GM23248 (cell line): Measurements from ENCODE around the gene PHOX2B. TPM values are rescaled to one million over a fixed set of nuclear protein-coding genes. Genes with fewer than 3 reads are reported as not detected.

Experiments
- DNase-seq: peaks from one replicate; pipeline ENCODE4 v3.0.0-alpha.2; 2015
- H2AFZ ChIP-seq: fragments of 200-600 bp; sonication (generic); 2 replicates; pipeline ENCODE4 v1.6.1; 2016; ENCODE audit warnings: antibody characterized with exemption
- H3F3A ChIP-seq: fragments of 200-600 bp; sonication (generic); 2 replicates; pipeline ENCODE4 v1.6.1; 2016; ENCODE audit warnings: mild to moderate bottlenecking, antibody characterized with exemption, mixed run types; ENCODE audit not compliant: insufficient read depth
- H3K27ac ChIP-seq: fragments of 200-600 bp; sonication (generic); 2 replicates; pipeline ENCODE4 v1.5.1; 2016; ENCODE audit warnings: mild to moderate bottlenecking
- H3K27me3 ChIP-seq: fragments of 200-600 bp; sonication (generic); replicated peaks from 2 replicates; pipeline ENCODE4 v1.6.1; 2016; ENCODE audit warnings: mild to moderate bottlenecking; ENCODE audit not compliant: insufficient read depth
- H3K36me3 ChIP-seq: fragments of 200-600 bp; sonication (generic); 2 replicates; pipeline ENCODE4 v1.6.1; 2016; ENCODE audit warnings: low read depth, mild to moderate bottlenecking
- H3K4me1 ChIP-seq: fragments of 200-600 bp; sonication (generic); 2 replicates; pipeline ENCODE4 v1.6.1; 2016; ENCODE audit warnings: mild to moderate bottlenecking; ENCODE audit not compliant: insufficient read depth
- H3K4me2 ChIP-seq: fragments of 200-600 bp; sonication (generic); one replicate; pipeline ENCODE4 v1.6.1; 2016; ENCODE audit warnings: mild to moderate bottlenecking; ENCODE audit not compliant: unreplicated experiment
- H3K4me3 ChIP-seq: fragments of 200-600 bp; sonication (generic); 2 replicates; pipeline ENCODE4 v1.5.1; 2016; ENCODE audit warnings: mild to moderate bottlenecking
- H3K79me2 ChIP-seq: fragments of 200-600 bp; sonication (generic); 2 replicates; pipeline ENCODE4 v1.6.1; 2016; ENCODE audit warnings: mild to moderate bottlenecking; ENCODE audit not compliant: insufficient read depth
- H3K9ac ChIP-seq: fragments of 200-600 bp; sonication (generic); 2 replicates; pipeline ENCODE4 v1.6.1; 2016; ENCODE audit warnings: mild to moderate bottlenecking
- H3K9me2 ChIP-seq: fragments of 200-600 bp; sonication (generic); 2 replicates; pipeline ENCODE4 v1.6.1; 2016; ENCODE audit warnings: mixed run types, mild to moderate bottlenecking, moderate library complexity; ENCODE audit not compliant: insufficient read depth
- H3K9me3 ChIP-seq: fragments of 200-600 bp; sonication (generic); one replicate; pipeline ENCODE4 v1.6.1; 2017; ENCODE audit warnings: low read depth
- H4K20me1 ChIP-seq: fragments of 200-600 bp; sonication (generic); 2 replicates; pipeline ENCODE4 v1.6.0; 2016; ENCODE audit not compliant: insufficient read depth
- EZH2 ChIP-seq: fragments of 200-600 bp; sonication (generic); IDR thresholded peaks from 2 replicates; pipeline ENCODE4 v1.6.1; 2018; ENCODE audit warnings: antibody characterized with exemption, mild to moderate bottlenecking; ENCODE audit not compliant: insufficient read depth, poor library complexity, severe bottlenecking
- EZH2phosphoT487 ChIP-seq: fragments of 200-600 bp; sonication (generic); IDR thresholded peaks from 2 replicates; pipeline ENCODE4 v1.6.1; 2018; ENCODE audit warnings: antibody characterized with exemption, moderate library complexity, mild to moderate bottlenecking, low read depth; ENCODE audit not compliant: insufficient read depth
- WGBS, 2 experiments: methylation state at CpG; one replicate each; pipeline ENCODE4 v1.1.6; 2015 to 2017; ENCODE audit warnings: low lambda C conversion rate in 2 of 2, low coverage in 1 of 2; ENCODE audit errors: missing lambda C conversion rate in 2 of 2; 5-methylcytosine and 5-hydroxymethylcytosine counted together
- in situ Hi-C: fragments of 300-500 bp; cut with MboI; formaldehyde crosslinking; loops from 2 replicates; pipeline ENCODE4 v1.15.0; 2020
- polyA plus RNA-seq: library from polyadenylated mRNA; unstranded; fragments of >200 nt; fragmentation: Nextera tagmentation; extraction: Ambion mirVana; gene quantifications from 2 replicates; pipeline ENCODE4 v1.2.1, GENCODE V29; 2016
- total RNA-seq: library from RNA; depleted of rRNA; stranded (reverse); fragments of >200 nt; shearing (Covaris generic); gene quantifications from 2 replicates; pipeline ENCODE4 v1.2.3, GENCODE V29; 2014

Gene PHOX2B
- total and polyA plus RNA-seq, 2 experiments from 2014 or later = not detected

DNA sequence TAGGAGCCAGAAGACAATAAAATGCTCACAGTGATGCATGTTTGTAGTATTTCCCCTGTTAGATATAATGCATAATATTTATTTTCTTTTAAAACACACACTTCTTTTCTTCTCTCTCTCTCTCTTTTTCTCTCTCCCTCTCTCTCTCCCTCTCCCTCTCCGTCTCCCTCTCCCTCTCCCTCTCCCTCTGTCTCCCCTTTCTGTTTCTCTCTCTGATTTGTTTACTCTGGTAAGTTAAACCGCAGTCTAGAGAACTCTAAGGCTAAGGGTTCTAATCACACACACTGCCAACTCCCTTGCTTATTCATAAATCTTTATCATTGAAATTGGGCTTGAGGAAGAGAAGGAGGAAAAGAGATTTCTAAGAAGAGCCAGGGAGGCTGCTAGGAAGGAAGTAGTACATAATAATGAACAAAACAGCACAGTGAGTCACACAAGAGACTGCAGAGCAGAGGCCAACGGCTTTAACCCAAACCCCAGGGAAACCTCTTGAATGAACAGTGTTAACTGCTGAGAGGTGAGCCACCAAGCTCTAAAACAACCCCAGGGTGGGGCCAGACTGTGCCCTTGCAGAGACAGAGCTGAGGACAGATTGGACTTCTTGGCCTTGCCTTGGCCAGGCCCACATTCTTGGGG, 9.1 kb upstream of the PHOX2B start:
- H3K79me2 ChIP-seq = no peaks in the 10 kb centered on the region
- no peak overlapping the region for H2AFZ ChIP-seq
- H3K36me3 ChIP-seq = no peaks in the 10 kb centered on the region
- H3F3A ChIP-seq = no peaks in the 10 kb centered on the region
- peaks cover 20% of the 10 kb centered on the region for H3K27me3 ChIP-seq
- H3K9me3 ChIP-seq = no peaks in the 10 kb centered on the region
- in situ Hi-C loops = no loop called here
- no peak overlapping the region for H3K27ac ChIP-seq
- no peak overlapping the region for H3K4me2 ChIP-seq
- no peak overlapping the region for H3K4me3 ChIP-seq
- no peaks in the 10 kb centered on the region for H3K4me1 ChIP-seq
- no peaks in the 10 kb centered on the region for H3K9me2 ChIP-seq
- no peaks in the 10 kb centered on the region for H4K20me1 ChIP-seq
- no peak for TF ChIP-seq EZH2phosphoT487
- TF ChIP-seq EZH2 = no peak
- no peak for DNase-seq
- H3K9ac ChIP-seq = no peak overlapping the region
- 25 to 26% methylated on average over 2 to 3 of the region's 3 CpGs for WGBS, 2 experiments

DNA sequence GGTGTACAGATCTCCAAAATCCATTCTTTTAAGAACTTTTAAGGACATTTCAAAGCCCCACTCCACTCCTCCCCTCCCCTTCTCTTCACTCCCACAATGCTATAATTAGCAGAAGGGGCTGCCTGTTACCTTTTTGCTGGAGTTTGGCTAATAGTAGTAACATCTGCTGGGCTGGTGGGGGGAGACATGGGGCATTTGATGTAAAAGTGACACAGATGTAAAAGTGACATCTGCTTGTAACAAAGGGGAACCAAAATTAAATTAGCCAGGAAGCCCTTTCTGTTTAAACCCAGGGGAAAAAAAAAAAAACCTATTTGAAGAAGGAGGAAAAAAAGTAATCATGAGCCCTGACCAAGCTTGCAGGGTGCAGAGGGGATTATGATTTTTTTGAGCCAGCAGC, 5.4 kb upstream of the PHOX2B start:
- TF ChIP-seq EZH2phosphoT487 (no peak), EZH2 (no peak)
- Histone ChIP-seq H3K4me1 (no peaks in the 10 kb centered on the region), H3K36me3 (no peaks in the 10 kb centered on the region), H3K9me2 (no peaks in the 10 kb centered on the region), H3K9me3 (no peaks in the 10 kb centered on the region), H3K27ac (no peak overlapping the region), H3K9ac (no peak overlapping the region), H3K27me3 (peaks cover 55% of the 10 kb centered on the region), H2AFZ (no peak overlapping the region), H4K20me1 (no peaks in the 10 kb centered on the region), H3K4me3 (no peak overlapping the region), H3K4me2 (no peak overlapping the region), H3F3A (no peaks in the 10 kb centered on the region), H3K79me2 (no peaks in the 10 kb centered on the region)
- DNase-seq = no peak
- in situ Hi-C loops = no loop called here

DNA sequence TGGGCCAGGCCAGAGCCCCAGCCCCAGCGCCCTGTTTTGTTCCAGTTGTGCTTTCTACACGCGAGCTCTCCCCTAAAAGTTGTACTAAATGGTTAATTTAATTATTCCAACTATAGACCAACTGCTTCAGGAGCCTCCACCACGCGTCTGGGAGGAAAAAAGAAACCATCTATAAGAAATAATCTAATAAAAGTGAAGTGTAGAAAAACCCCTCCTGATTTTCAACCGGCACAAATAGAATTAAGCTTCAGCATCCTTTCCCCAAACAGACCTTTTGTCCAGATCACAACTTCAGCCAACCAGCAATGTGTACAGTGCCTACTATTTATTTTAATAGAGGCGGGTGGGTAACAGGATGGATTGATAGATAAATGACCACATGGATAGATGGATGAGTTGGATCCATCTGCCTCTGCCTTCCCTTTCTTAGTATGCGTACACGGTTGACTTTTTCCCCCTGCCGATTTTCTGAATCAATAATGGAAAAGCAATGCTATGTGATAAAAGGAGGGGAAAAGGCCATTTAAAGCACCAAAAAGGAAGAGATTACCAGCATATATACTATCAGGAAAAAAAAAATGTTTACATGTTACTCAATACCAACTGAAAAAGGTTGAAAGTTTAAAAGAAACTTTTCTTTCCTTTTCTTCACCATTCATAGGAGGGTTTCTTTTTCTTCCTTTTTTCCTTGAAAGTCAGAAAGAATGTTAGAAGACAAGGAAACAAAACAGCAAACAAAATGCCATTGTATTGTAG, 3.7 kb upstream of the PHOX2B start:
- Histone ChIP-seq H3F3A (no peaks in the 10 kb centered on the region), H3K36me3 (no peaks in the 10 kb centered on the region), H3K4me1 (no peaks in the 10 kb centered on the region), H3K9me2 (no peaks in the 10 kb centered on the region), H3K4me3 (no peak overlapping the region), H3K79me2 (no peaks in the 10 kb centered on the region), H3K27me3 (peaks cover 71% of the 10 kb centered on the region), H3K9me3 (no peaks in the 10 kb centered on the region), H3K9ac (no peak overlapping the region), H4K20me1 (no peaks in the 10 kb centered on the region), H3K4me2 (no peak overlapping the region), H2AFZ (no peak overlapping the region), H3K27ac (no peak overlapping the region)
- WGBS, 2 experiments = 8 to 10% methylated on average over 10 of the region's 10 CpGs
- TF ChIP-seq EZH2 = no peak
- no peak for TF ChIP-seq EZH2phosphoT487
- no peak for DNase-seq
- in situ Hi-C loops = no loop called here

DNA sequence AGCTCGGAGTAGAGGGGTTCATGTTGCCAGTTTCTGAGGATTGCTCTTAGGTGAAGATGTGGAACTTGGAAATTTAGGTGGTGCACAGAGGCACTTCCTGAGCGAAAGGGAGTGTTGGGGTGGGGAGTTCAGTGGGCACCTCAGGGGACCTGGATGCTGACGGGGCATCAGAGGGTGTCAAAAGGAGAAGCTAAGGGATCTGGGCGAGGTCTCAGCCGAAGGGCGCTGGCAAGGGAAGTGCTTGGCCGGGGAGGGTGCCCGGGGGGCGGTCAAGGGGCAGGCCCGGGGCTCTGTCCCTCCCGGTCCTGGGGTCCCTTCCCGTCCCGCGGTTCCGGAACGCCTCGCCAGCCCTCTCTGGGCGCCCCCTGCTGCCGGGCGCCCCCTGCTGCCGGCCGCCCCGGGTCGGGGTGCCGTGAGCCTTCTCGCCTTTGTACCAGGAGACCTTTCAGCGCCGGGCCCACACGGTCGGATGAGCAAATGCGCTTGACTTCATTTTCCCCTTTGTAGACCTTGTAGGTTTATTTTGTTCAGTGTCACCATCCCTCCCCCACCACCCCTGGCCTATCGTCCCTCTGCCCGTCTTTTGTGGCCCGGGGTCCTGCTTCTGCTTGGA, 3.0 kb upstream of the PHOX2B start:
- Histone ChIP-seq H3K36me3 (no peaks in the 10 kb centered on the region), H3F3A (no peaks in the 10 kb centered on the region), H3K4me2 (no peak overlapping the region), H3K27me3 (peaks cover 76% of the 10 kb centered on the region), H3K9me3 (no peaks in the 10 kb centered on the region), H3K4me3 (no peak overlapping the region), H4K20me1 (no peaks in the 10 kb centered on the region), H3K9me2 (no peaks in the 10 kb centered on the region), H2AFZ (no peak overlapping the region), H3K79me2 (no peaks in the 10 kb centered on the region), H3K4me1 (no peaks in the 10 kb centered on the region), H3K27ac (no peak overlapping the region), H3K9ac (no peak overlapping the region)
- in situ Hi-C loops = no loop called here
- WGBS, 2 experiments = 4 to 6% methylated on average over 19 to 27 of the region's 34 CpGs
- TF ChIP-seq EZH2phosphoT487 (no peak), EZH2 (no peak)
- no peak for DNase-seq
